Liver (tissue), 9 donors: ENCODE data around the gene DCC. TPM values are rescaled to one million over a fixed set of nuclear protein-coding genes. Genes with fewer than 3 reads are reported as not detected.

Experiments
- DNase-seq: peaks from one replicate; pipeline ENCODE4 v3.0.0-alpha.2; 2017; ENCODE audit warnings: low spot score
- H3K27ac ChIP-seq, 2 donors: one replicate each; pipeline ENCODE4 v1.7.0; 2013; ENCODE audit warnings: inconsistent platforms in 2 of 2, low read length in 2 of 2, control low read depth in 1 of 2, low read depth in 1 of 2, mild to moderate bottlenecking in 1 of 2
- H3K27me3 ChIP-seq, 4 donors: one replicate each; pipeline versions ENCODE4 v1.6.1 to v1.7.0; 2013; ENCODE audit warnings: low read length in 3 of 4, inconsistent platforms in 1 of 4, mild to moderate bottlenecking in 1 of 4, moderate library complexity in 1 of 4; ENCODE audit not compliant: control insufficient read depth in 4 of 4, insufficient read depth in 4 of 4
- H3K36me3 ChIP-seq, 4 donors: one replicate each; pipeline versions ENCODE4 v1.6.1 to v1.7.0; 2013; ENCODE audit warnings: low read length in 3 of 4, mild to moderate bottlenecking in 3 of 4, low read depth in 1 of 4, moderate library complexity in 1 of 4; ENCODE audit not compliant: control insufficient read depth in 4 of 4, insufficient read depth in 3 of 4
- H3K4me1 ChIP-seq, 4 donors: one replicate each; pipeline versions ENCODE4 v1.6.1 to v1.7.0; 2013; ENCODE audit warnings: low read length in 3 of 4, mild to moderate bottlenecking in 3 of 4, moderate library complexity in 1 of 4; ENCODE audit not compliant: control insufficient read depth in 4 of 4, insufficient read depth in 4 of 4
- H3K4me3 ChIP-seq, 3 donors: one replicate each; pipeline versions ENCODE4 v1.6.1 to v1.7.0; 2013; ENCODE audit warnings: low read length in 3 of 3, control low read depth in 1 of 3, low read depth in 1 of 3, mild to moderate bottlenecking in 1 of 3
- H3K9ac ChIP-seq, 2 donors: one replicate each; pipeline ENCODE4 v1.7.0; 2013; ENCODE audit warnings: low read length in 2 of 2, mild to moderate bottlenecking in 2 of 2, moderate library complexity in 2 of 2, control low read depth in 1 of 2, low read depth in 1 of 2
- H3K9me3 ChIP-seq, 4 donors: one replicate each; pipeline versions ENCODE4 v1.6.1 to v1.7.0; 2013; ENCODE audit warnings: low read length in 3 of 4; ENCODE audit not compliant: control insufficient read depth in 4 of 4
- CTCF ChIP-seq: fragments of 150-350 bp; IDR thresholded peaks from 2 replicates; pipeline ENCODE4 v1.5.1; 2017; ENCODE audit warnings: improper control_type of control experiment, low read depth, low read length; ENCODE audit not compliant: missing input control
- EGR1 ChIP-seq, 2 donors: IDR thresholded peaks; 2 replicates each; pipeline ENCODE4 v1.6.1; 2016 to 2018; ENCODE audit warnings: antibody characterized with exemption in 2 of 2, low read depth in 2 of 2
- FOXA2 ChIP-seq: IDR thresholded peaks from 2 replicates; pipeline ENCODE4 v1.6.1; 2016; ENCODE audit warnings: antibody characterized with exemption
- HNF4A ChIP-seq, 2 donors: conservative IDR thresholded peaks; 2 replicates each; pipeline ENCODE4 v1.6.1; 2016; ENCODE audit warnings: antibody characterized with exemption in 2 of 2, mild to moderate bottlenecking in 2 of 2
- HNF4G ChIP-seq: IDR thresholded peaks from 2 replicates; pipeline ENCODE4 v1.6.1; 2016; ENCODE audit warnings: antibody characterized with exemption
- JUND ChIP-seq, 2 donors: IDR thresholded peaks; 2 replicates each; pipeline ENCODE4 v1.6.1; 2016; ENCODE audit warnings: antibody characterized with exemption in 2 of 2
- NR2F2 ChIP-seq: IDR thresholded peaks from 2 replicates; pipeline ENCODE4 v1.6.1; 2016; ENCODE audit warnings: antibody characterized with exemption
- RAD21 ChIP-seq, 2 donors: IDR thresholded peaks; 2 replicates each; pipeline ENCODE4 v1.6.1; 2016; ENCODE audit warnings: antibody characterized with exemption in 2 of 2, mild to moderate bottlenecking in 2 of 2
- RXRA ChIP-seq, 2 donors: IDR thresholded peaks; 2 replicates each; pipeline ENCODE4 v1.6.1; 2017 to 2018; ENCODE audit warnings: antibody characterized with exemption in 2 of 2, mild to moderate bottlenecking in 1 of 2
- SP1 ChIP-seq: IDR thresholded peaks from 2 replicates; pipeline ENCODE4 v1.6.1; 2018; ENCODE audit warnings: antibody characterized with exemption, mild to moderate bottlenecking
- TAF1 ChIP-seq: conservative IDR thresholded peaks from 2 replicates; pipeline ENCODE4 v1.6.1; 2016; ENCODE audit warnings: antibody characterized with exemption, mild to moderate bottlenecking
- YY1 ChIP-seq: IDR thresholded peaks from 2 replicates; pipeline ENCODE4 v1.6.1; 2016; ENCODE audit warnings: antibody characterized with exemption, mild to moderate bottlenecking
- ZBTB33 ChIP-seq: IDR thresholded peaks from 2 replicates; pipeline ENCODE4 v1.6.1; 2016; ENCODE audit warnings: antibody characterized with exemption
- WGBS: extraction: QIAGEN DNeasy Blood & Tissue Kit; methylation state at CpG from one replicate; pipeline ENCODE4 v1.1.7; 2013; 5-methylcytosine and 5-hydroxymethylcytosine counted together
- polyA plus RNA-seq, 2 donors: library from polyadenylated mRNA; stranded (reverse) in 1 of 2; unstranded in 1 of 2; fragments of 200-250 nt in 1 of 2; fragments of >200 nt in 1 of 2; fragmentation: Nextera tagmentation in 1 of 2; extraction: Ambion mirVana in 1 of 2; gene quantifications; one replicate each; pipeline versions ENCODE4 v1.2.1 to v1.2.3, GENCODE V29; 2013 to 2015
- total RNA-seq, 2 donors: library from RNA; depleted of rRNA; stranded (reverse); fragments of >200 nt; gene quantifications; one replicate each; pipeline ENCODE4 v1.2.3, GENCODE V29; 2014
- TF ChIP-seq, protein P1 (sequence below): IDR thresholded peaks from 2 replicates; pipeline ENCODE4 v1.6.1; 2016; ENCODE audit warnings: antibody characterized with exemption
- TF ChIP-seq, protein P2 (sequence below): IDR thresholded peaks from 2 replicates; pipeline ENCODE4 v1.6.1; 2016; ENCODE audit warnings: antibody characterized with exemption, mild to moderate bottlenecking
- donor health status: healthy.
- donor health status: healthy.
- donor health status: healthy.
- donor health status: healthy.
- donor health status: healthy.

DCC gene
- total and polyA plus RNA-seq, 4 donors = under 0.01 to 0.03 TPM; not detected in 2

DNA sequence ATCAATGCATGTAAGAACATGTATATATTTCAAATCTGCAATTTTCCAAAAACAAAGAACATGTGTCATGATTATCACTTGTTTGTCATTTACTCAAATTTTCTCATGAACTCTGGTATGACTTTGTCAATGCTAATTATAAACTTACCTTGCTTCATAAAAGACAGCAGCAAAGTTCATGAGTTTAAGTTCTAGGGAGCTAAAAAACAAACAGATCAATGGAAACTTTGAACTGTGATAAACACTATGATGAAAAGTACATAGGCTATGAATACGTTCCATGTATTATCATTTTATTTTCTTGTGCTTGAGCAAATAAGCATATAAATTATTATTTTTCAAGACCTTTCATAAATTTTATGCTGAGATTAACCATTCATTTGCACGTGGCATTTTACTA, 943.7 kb downstream of the DCC start:
- no peak overlapping the region for H3K9ac ChIP-seq
- TF ChIP-seq EGR1 (IDR thresholded peaks at IDR 0.05; ENCODE audit: low read depth in 2 of 2) (no peak), YY1 (no peak), SP1 (peak; percentile 31), JUND (IDR thresholded peaks at IDR 0.05) (no peak), FOXA2 (no peak), HNF4A (conservative IDR thresholded peaks at IDR 0.05) (peak in 1 of 2 donors; percentile 77), RXRA (IDR thresholded peaks at IDR 0.05) (peak in 1 of 2 donors; percentile 68)
- TF ChIP-seq, protein P1, sequence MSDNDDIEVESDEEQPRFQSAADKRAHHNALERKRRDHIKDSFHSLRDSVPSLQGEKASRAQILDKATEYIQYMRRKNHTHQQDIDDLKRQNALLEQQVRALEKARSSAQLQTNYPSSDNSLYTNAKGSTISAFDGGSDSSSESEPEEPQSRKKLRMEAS = no peak
- H3K36me3 ChIP-seq = no peaks in the 10 kb centered on the region
- DNase-seq = no peak
- H3K9me3 ChIP-seq = no peaks in the 10 kb centered on the region
- H3K27ac ChIP-seq = no peak overlapping the region
- peaks cover 0 to 14% (median 2%) of the 10 kb centered on the region in 4 donors for H3K4me1 ChIP-seq
- no peak overlapping the region for H3K4me3 ChIP-seq
- 34% methylated on average over 2 of the region's 2 CpGs for WGBS
- no peaks in the 10 kb centered on the region for H3K27me3 ChIP-seq

DNA sequence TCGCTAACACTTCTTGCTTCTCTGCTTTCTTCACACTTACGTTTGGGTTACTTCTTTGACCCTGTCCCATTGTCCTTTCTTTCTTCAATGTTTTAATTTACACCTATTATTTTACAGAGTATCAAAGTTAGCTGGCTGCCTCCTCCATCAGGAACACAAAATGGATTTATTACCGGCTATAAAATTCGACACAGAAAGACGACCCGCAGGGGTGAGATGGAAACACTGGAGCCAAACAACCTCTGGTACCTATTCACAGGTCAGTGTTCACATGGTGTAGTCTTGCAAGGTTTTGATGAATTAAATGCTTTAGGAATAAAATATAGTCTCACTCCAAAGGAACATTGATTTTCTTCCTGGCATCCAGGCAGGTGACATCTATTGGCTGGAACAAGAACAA, 965.5 kb downstream of the DCC start:
- Histone ChIP-seq H3K27me3 (no peaks in the 10 kb centered on the region), H3K4me1 (no peaks in the 10 kb centered on the region), H3K9me3 (peaks cover 0 to under 1% (median 0%) of the 10 kb centered on the region in 4 donors), H3K27ac (no peak overlapping the region), H3K4me3 (no peak overlapping the region), H3K36me3 (no peaks in the 10 kb centered on the region), H3K9ac (no peak overlapping the region)
- no peak for TF ChIP-seq HNF4G
- TF ChIP-seq SP1 = no peak
- TF ChIP-seq TAF1 = no peak
- TF ChIP-seq CTCF = no peak
- TF ChIP-seq FOXA2 = no peak
- TF ChIP-seq EGR1 (IDR thresholded peaks at IDR 0.05; ENCODE audit: low read depth in 2 of 2) = no peak
- TF ChIP-seq ZBTB33 = no peak
- no peak for TF ChIP-seq RAD21 (IDR thresholded peaks at IDR 0.05)
- no peak for TF ChIP-seq RXRA (IDR thresholded peaks at IDR 0.05)
- no peak for TF ChIP-seq NR2F2
- TF ChIP-seq YY1 = no peak
- TF ChIP-seq, protein P1 = no peak
- no peak for DNase-seq
- 76% methylated on average over 6 of the region's 6 CpGs for WGBS

DNA sequence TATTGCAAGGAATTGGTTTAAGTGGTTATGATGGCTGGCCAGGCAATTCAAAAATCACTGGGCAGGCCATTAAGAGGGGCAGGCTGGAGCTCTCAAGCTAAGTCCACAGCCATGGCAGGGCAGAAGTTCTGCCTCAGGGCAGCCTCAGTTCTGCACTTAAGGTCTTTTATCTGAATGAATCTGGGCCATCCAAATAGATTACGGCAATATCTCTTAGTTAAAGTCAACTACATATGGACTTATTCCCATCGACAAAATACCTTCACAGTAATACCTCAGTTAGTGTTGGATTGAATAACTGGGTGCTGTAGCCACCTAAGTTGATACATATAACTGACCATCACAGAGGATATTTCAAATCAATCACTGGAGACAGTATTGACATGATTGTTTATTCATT, 979.6 kb downstream of the DCC start:
- no peaks in the 10 kb centered on the region for H3K9me3 ChIP-seq
- WGBS = 70% methylated on average over 2 of the region's 2 CpGs
- H3K27me3 ChIP-seq = no peaks in the 10 kb centered on the region
- no peaks in the 10 kb centered on the region for H3K36me3 ChIP-seq
- no peak overlapping the region for H3K27ac ChIP-seq
- H3K9ac ChIP-seq = no peak overlapping the region
- TF ChIP-seq SP1 = peak; percentile 21
- TF ChIP-seq, protein P2, sequence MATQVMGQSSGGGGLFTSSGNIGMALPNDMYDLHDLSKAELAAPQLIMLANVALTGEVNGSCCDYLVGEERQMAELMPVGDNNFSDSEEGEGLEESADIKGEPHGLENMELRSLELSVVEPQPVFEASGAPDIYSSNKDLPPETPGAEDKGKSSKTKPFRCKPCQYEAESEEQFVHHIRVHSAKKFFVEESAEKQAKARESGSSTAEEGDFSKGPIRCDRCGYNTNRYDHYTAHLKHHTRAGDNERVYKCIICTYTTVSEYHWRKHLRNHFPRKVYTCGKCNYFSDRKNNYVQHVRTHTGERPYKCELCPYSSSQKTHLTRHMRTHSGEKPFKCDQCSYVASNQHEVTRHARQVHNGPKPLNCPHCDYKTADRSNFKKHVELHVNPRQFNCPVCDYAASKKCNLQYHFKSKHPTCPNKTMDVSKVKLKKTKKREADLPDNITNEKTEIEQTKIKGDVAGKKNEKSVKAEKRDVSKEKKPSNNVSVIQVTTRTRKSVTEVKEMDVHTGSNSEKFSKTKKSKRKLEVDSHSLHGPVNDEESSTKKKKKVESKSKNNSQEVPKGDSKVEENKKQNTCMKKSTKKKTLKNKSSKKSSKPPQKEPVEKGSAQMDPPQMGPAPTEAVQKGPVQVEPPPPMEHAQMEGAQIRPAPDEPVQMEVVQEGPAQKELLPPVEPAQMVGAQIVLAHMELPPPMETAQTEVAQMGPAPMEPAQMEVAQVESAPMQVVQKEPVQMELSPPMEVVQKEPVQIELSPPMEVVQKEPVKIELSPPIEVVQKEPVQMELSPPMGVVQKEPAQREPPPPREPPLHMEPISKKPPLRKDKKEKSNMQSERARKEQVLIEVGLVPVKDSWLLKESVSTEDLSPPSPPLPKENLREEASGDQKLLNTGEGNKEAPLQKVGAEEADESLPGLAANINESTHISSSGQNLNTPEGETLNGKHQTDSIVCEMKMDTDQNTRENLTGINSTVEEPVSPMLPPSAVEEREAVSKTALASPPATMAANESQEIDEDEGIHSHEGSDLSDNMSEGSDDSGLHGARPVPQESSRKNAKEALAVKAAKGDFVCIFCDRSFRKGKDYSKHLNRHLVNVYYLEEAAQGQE = no peak
- TF ChIP-seq HNF4A (conservative IDR thresholded peaks at IDR 0.05) = peak; percentile 38 to 69
- peak in 1 of 2 donors; percentile 6 for TF ChIP-seq RAD21 (IDR thresholded peaks at IDR 0.05)
- H3K4me3 ChIP-seq = no peak overlapping the region
- peaks cover 0 to 7% (median 3%) of the 10 kb centered on the region in 4 donors for H3K4me1 ChIP-seq
- DNase-seq = no peak
